ENCODE results near the gene SCTR.
A peak's percentile ranks its signal among the peaks of the same experiment; 100 is the strongest.

Gene SCTR

GRCh38 chr2:119487434-119488244 lies 36.6 kb downstream of the SCTR start:
- no peak for DNase-seq (ENCODE audit: low spot score)

GRCh38 chr2:119486886-119487285 lies 37.4 kb downstream of the SCTR start:
- DNase-seq (ENCODE audit: low spot score), result no peak

- DNase-seq (ENCODE audit: low spot score), result no peak
Observed at GRCh38 chr2:119486196-119486827, 38.0 kb downstream of the SCTR start.

GRCh38 chr2:119485336-119486110 lies 38.8 kb downstream of the SCTR start:
- no peak for DNase-seq (ENCODE audit: low spot score)

GRCh38 chr2:119484834-119485233 lies 39.4 kb downstream of the SCTR start:
- no peak for DNase-seq (ENCODE audit: low spot score)

GRCh38 chr2:119483896-119484718 lies 40.2 kb downstream of the SCTR start:
- DNase-seq (ENCODE audit: low spot score), result no peak

GRCh38 chr2:119483395-119483753 lies 40.9 kb downstream of the SCTR start:
- DNase-seq (ENCODE audit: low spot score), result no peak

- DNase-seq (ENCODE audit: low spot score), result no peak
Observed at GRCh38 chr2:119482481-119483394, 41.5 kb downstream of the SCTR start.

- no peak for DNase-seq (ENCODE audit: low spot score)
Observed at GRCh38 chr2:119481501-119482455, 42.5 kb downstream of the SCTR start.

GRCh38 chr2:119480718-119481142 lies 43.6 kb downstream of the SCTR start:
- DNase-seq (ENCODE audit: low spot score), result no peak

GRCh38 chr2:119480184-119480583 lies 44.1 kb downstream of the SCTR start:
- no peak for DNase-seq (ENCODE audit: low spot score)

- DNase-seq (ENCODE audit: low spot score), result no peak
Observed at GRCh38 chr2:119478978-119479295, 45.3 kb downstream of the SCTR start.

- no peak for DNase-seq (ENCODE audit: low spot score)
Observed at GRCh38 chr2:119478188-119478977, 45.9 kb downstream of the SCTR start.

GRCh38 chr2:119477113-119477505 lies 47.2 kb downstream of the SCTR start:
- no peak for DNase-seq (ENCODE audit: low spot score)

GRCh38 chr2:119476301-119477112 lies 47.8 kb downstream of the SCTR start:
- peak; percentile 71 for DNase-seq (ENCODE audit: low spot score)

- no peak for DNase-seq (ENCODE audit: low spot score)
Observed at GRCh38 chr2:119475857-119476244, 48.4 kb downstream of the SCTR start.

- no peak for DNase-seq (ENCODE audit: low spot score)
Observed at GRCh38 chr2:119475225-119475856, 48.9 kb downstream of the SCTR start.

Data from AG08395 (cell line).